Fibroblast of mammary gland (primary cell): Measurements from ENCODE around the gene FLCN.

Experiments used
- DNase-seq: peaks from one replicate; pipeline ENCODE4 v3.0.0-alpha.2; 2010; ENCODE audit warnings: low read depth
- H3K4me3 ChIP-seq: 2 replicates; pipeline ENCODE4 v1.5.1; 2011; ENCODE audit warnings: low read depth, mild to moderate bottlenecking, low read length, moderate library complexity; ENCODE audit not compliant: control insufficient read depth
- CTCF ChIP-seq: conservative IDR thresholded peaks from 2 replicates; pipeline ENCODE4 v1.5.1; 2011; ENCODE audit warnings: low read depth, low read length, inconsistent platforms; ENCODE audit not compliant: control insufficient read depth, insufficient read depth

The FLCN gene

GRCh38 chr17:17228521-17229279 lies 8.3 kb downstream of the FLCN start:
- no peak for TF ChIP-seq CTCF
- no peak overlapping the region for H3K4me3 ChIP-seq
- DNase-seq, result no peak

GRCh38 chr17:17227608-17228520 lies 9.1 kb downstream of the FLCN start:
- no peak for TF ChIP-seq CTCF
- H3K4me3 ChIP-seq, result no peak overlapping the region
- no peak for DNase-seq

- no peak for TF ChIP-seq CTCF
- no peak for DNase-seq
These were observed 10.3 kb downstream of the FLCN start for GRCh38 chr17:17226451-17227265.

GRCh38 chr17:17225901-17226300 lies 11.1 kb downstream of the FLCN start:
- no peak for TF ChIP-seq CTCF
- DNase-seq, result no peak
- H3K4me3 ChIP-seq, result no peak overlapping the region

More at GRCh38 chr17:17226451-17227265, 10.3 kb downstream of the FLCN start:
- no peak overlapping the region for H3K4me3 ChIP-seq

GRCh38 chr17:17224137-17224536 lies 12.8 kb downstream of the FLCN start:
- no peak for TF ChIP-seq CTCF
- H3K4me3 ChIP-seq, result no peak overlapping the region
- DNase-seq, result no peak

GRCh38 chr17:17223736-17224135 lies 13.2 kb downstream of the FLCN start:
- H3K4me3 ChIP-seq, result no peak overlapping the region
- no peak for DNase-seq
- TF ChIP-seq CTCF, result no peak
